ENCODE data around the gene RGPD8. TPM values are rescaled to one million over a fixed set of nuclear protein-coding genes. Genes with fewer than 3 reads are reported as not detected.
A peak's percentile ranks its signal among the peaks of the same experiment; 100 is the strongest.

The RGPD8 gene
- polyA plus RNA-seq, 1 of the 3 experiments (the other 2 are of a cell fraction) = 0.76 TPM

DNA sequence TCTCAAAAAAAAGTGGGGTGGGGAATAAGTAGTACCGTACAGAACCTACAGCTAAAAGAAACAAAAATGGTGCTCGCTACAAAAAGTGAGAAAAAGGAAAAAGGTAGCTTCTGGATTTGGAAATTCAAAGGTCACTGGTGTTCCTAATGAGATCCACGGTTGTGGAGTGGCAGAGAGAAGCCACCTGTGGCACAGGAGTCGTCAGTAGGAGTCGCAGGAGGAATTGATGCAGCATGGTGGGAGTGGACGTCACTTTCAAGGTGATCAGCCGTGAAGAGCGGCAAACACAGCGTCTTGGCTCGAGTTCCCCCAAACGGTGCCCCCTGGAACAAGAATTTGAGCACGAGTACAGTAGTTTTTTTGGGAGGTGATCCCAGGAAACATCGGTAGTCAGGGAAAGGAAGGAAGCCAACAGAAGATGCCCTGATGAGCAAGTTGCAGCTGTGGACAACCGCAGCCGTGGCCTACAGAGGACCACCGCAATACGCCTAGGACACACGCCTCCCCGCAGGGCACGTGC, 47.1 kb upstream of the RGPD8 start:
- Histone ChIP-seq H3K36me3 (replicated peaks in 1 of 2; ENCODE audit: control insufficient read depth in 1 of 2, insufficient read depth in 2 of 2, low read length in 1 of 2) (peaks cover 0 to under 1% of the 10 kb centered on the region in 2 experiments), H4K20me1 (ENCODE audit: insufficient read depth) (peaks cover 4% of the 10 kb centered on the region; the same call in 1 of the 2 replicates), H3K27me3 (ENCODE audit: insufficient read depth) (no peaks in the 10 kb centered on the region), H3K4me1 (ENCODE audit: control insufficient read depth in 1 of 2, insufficient read depth in 2 of 2, low read depth in 1 of 2, low read length in 1 of 2) (peaks cover 13 to 17% of the 10 kb centered on the region in 2 experiments; a peak in 3 of 4 replicates), H3K4me2 (peak overlapping the region; percentile 98), H3K9me3 (no peaks in the 10 kb centered on the region), H3K9me2 (no peaks in the 10 kb centered on the region), H3F3A (replicated peaks; ENCODE audit: insufficient read depth) (peaks cover 30% of the 10 kb centered on the region), H2AFZ (ENCODE audit: low read depth) (peak overlapping the region; percentile 91; the same call in 1 of the 2 replicates), H3K4me3 (ENCODE audit: low read depth in 2 of 2, low read length in 1 of 2) (peak overlapping the region; percentile 81 to 89), H3K9ac (peak overlapping the region; percentile 77; the same call in 1 of the 2 replicates), H3K27ac (ENCODE audit: low read depth in 2 of 2, low read length in 1 of 2) (peak overlapping the region; percentile 45 to 75; a peak in 2 of 4 replicates), H3K79me2 (ENCODE audit: insufficient read depth) (peaks cover 33% of the 10 kb centered on the region)
- ChIA-PET CTCF (interaction anchor here (0.6 to 3.3 kb wide), 28 partner anchors 9 to 575 kb away, joined by 3 to 22 read pairs (median 4); partner anchors contain the start of genes CHCHD5, POLR1B and ZC3H8), POLR2A (interaction anchor here (1.3 kb wide), 2 partner anchors 103 to 596 kb away, joined by 4 to 6 read pairs; no protein-coding TSS in a partner anchor)
- WGBS (ENCODE audit: low lambda C conversion rate) = 21% methylated on average over 15 of the region's 20 CpGs
- peak; percentile 58 for DNase-seq
- TF ChIP-seq, protein P1, sequence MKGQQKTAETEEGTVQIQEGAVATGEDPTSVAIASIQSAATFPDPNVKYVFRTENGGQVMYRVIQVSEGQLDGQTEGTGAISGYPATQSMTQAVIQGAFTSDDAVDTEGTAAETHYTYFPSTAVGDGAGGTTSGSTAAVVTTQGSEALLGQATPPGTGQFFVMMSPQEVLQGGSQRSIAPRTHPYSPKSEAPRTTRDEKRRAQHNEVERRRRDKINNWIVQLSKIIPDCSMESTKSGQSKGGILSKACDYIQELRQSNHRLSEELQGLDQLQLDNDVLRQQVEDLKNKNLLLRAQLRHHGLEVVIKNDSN (IDR thresholded peaks at IDR 0.05; ENCODE audit: borderline replicate concordance, low read depth) = no peak
- TF ChIP-seq, protein P2, sequence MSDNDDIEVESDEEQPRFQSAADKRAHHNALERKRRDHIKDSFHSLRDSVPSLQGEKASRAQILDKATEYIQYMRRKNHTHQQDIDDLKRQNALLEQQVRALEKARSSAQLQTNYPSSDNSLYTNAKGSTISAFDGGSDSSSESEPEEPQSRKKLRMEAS (IDR thresholded peaks at IDR 0.05; ENCODE audit: low read depth) = no peak
- TF ChIP-seq CHD2 (IDR thresholded peaks at IDR 0.05; ENCODE audit: low read length, partially characterized antibody) = no peak
- TF ChIP-seq YY1 (IDR thresholded peaks at IDR 0.05; ENCODE audit: low read depth) = no peak
- no peak for TF ChIP-seq FOXJ3 (CRISPR knock-in tag; IDR thresholded peaks at IDR 0.05)
- TF ChIP-seq POLR2AphosphoS5 (IDR thresholded peaks at IDR 0.05; ENCODE audit: low read depth, low read length) = no peak
- TF ChIP-seq, protein P3, sequence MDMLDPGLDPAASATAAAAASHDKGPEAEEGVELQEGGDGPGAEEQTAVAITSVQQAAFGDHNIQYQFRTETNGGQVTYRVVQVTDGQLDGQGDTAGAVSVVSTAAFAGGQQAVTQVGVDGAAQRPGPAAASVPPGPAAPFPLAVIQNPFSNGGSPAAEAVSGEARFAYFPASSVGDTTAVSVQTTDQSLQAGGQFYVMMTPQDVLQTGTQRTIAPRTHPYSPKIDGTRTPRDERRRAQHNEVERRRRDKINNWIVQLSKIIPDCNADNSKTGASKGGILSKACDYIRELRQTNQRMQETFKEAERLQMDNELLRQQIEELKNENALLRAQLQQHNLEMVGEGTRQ (IDR thresholded peaks at IDR 0.05; ENCODE audit: borderline replicate concordance, low read depth, low read length) = no peak
- TF ChIP-seq FOSL2 (IDR thresholded peaks at IDR 0.05; ENCODE audit: borderline replicate concordance, low read depth) = no peak
- TF ChIP-seq TAF1 (IDR thresholded peaks at IDR 0.05; ENCODE audit: borderline replicate concordance, low read depth, low read length) = no peak
- TF ChIP-seq, protein P4, sequence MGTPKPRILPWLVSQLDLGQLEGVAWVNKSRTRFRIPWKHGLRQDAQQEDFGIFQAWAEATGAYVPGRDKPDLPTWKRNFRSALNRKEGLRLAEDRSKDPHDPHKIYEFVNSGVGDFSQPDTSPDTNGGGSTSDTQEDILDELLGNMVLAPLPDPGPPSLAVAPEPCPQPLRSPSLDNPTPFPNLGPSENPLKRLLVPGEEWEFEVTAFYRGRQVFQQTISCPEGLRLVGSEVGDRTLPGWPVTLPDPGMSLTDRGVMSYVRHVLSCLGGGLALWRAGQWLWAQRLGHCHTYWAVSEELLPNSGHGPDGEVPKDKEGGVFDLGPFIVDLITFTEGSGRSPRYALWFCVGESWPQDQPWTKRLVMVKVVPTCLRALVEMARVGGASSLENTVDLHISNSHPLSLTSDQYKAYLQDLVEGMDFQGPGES (IDR thresholded peaks at IDR 0.05; ENCODE audit: low read depth, low read length) = no peak
- no peak for TF ChIP-seq RCOR1 (IDR thresholded peaks at IDR 0.05; ENCODE audit: low read length)

DNA sequence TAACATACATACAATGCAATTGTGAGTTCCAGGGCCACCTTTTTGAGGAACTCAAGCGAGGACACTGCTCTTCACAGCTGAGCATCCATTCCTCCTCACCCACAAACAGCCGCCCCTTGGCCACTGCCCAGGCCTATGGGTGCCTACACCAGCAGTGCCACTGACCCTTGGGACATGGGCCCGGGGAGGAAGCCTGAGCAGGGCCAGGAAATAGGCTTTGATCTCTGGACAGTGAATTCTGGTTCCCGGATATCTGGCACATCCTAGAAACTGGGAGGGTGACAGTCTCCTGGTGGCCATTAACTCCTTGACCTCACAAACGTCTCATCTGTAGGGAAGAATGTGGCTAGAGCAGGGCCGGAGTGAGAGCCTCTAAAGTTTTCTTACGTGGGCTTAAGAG, 43.0 kb upstream of the RGPD8 start:
- H3F3A ChIP-seq (replicated peaks; ENCODE audit: insufficient read depth) = peaks cover 11% of the 10 kb centered on the region
- H3K4me1 ChIP-seq (ENCODE audit: control insufficient read depth in 1 of 2, insufficient read depth in 2 of 2, low read depth in 1 of 2, low read length in 1 of 2) = peaks cover 0 to 5% of the 10 kb centered on the region in 2 experiments; a peak in 1 of 4 replicates
- no peak overlapping the region for H3K9ac ChIP-seq
- no peak overlapping the region for H3K4me3 ChIP-seq (ENCODE audit: low read depth in 2 of 2, low read length in 1 of 2)
- H3K79me2 ChIP-seq (ENCODE audit: insufficient read depth) = no peaks in the 10 kb centered on the region
- H3K9me3 ChIP-seq = no peaks in the 10 kb centered on the region
- CTCF ChIA-PET = interaction anchor here (1.5 kb wide), 1 partner anchor 101 kb away, joined by 3 read pairs; no protein-coding TSS in a partner anchor
- H3K36me3 ChIP-seq (replicated peaks in 1 of 2; ENCODE audit: control insufficient read depth in 1 of 2, insufficient read depth in 2 of 2, low read length in 1 of 2) = no peaks in the 10 kb centered on the region
- WGBS (ENCODE audit: low lambda C conversion rate) = 82% methylated on average over 6 of the region's 7 CpGs
- H3K27ac ChIP-seq (ENCODE audit: low read depth in 2 of 2, low read length in 1 of 2) = no peak overlapping the region
- no peak for DNase-seq
- POLR2A ChIA-PET = no interaction called here
- H4K20me1 ChIP-seq (ENCODE audit: insufficient read depth) = no peaks in the 10 kb centered on the region
- no peaks in the 10 kb centered on the region for H3K9me2 ChIP-seq
- no peaks in the 10 kb centered on the region for H3K27me3 ChIP-seq (ENCODE audit: insufficient read depth)
- no peak overlapping the region for H2AFZ ChIP-seq (ENCODE audit: low read depth)
- H3K4me2 ChIP-seq = no peak overlapping the region
- TF ChIP-seq TEAD4 (IDR thresholded peaks at IDR 0.05; ENCODE audit: borderline replicate concordance, insufficient read depth) (no peak), NFIC (IDR thresholded peaks at IDR 0.05; ENCODE audit: borderline replicate concordance) (no peak), YY1 (IDR thresholded peaks at IDR 0.05; ENCODE audit: low read depth) (no peak), ELF1 (IDR thresholded peaks at IDR 0.05) (no peak), JUND (IDR thresholded peaks at IDR 0.05) (no peak), MEF2A (IDR thresholded peaks at IDR 0.05; ENCODE audit: borderline replicate concordance, low read depth) (no peak), POLR2AphosphoS5 (IDR thresholded peaks at IDR 0.05; ENCODE audit: low read depth, low read length) (no peak)
- TF ChIP-seq, protein P3 (IDR thresholded peaks at IDR 0.05; ENCODE audit: borderline replicate concordance, low read depth, low read length) = no peak
- TF ChIP-seq, protein P5, sequence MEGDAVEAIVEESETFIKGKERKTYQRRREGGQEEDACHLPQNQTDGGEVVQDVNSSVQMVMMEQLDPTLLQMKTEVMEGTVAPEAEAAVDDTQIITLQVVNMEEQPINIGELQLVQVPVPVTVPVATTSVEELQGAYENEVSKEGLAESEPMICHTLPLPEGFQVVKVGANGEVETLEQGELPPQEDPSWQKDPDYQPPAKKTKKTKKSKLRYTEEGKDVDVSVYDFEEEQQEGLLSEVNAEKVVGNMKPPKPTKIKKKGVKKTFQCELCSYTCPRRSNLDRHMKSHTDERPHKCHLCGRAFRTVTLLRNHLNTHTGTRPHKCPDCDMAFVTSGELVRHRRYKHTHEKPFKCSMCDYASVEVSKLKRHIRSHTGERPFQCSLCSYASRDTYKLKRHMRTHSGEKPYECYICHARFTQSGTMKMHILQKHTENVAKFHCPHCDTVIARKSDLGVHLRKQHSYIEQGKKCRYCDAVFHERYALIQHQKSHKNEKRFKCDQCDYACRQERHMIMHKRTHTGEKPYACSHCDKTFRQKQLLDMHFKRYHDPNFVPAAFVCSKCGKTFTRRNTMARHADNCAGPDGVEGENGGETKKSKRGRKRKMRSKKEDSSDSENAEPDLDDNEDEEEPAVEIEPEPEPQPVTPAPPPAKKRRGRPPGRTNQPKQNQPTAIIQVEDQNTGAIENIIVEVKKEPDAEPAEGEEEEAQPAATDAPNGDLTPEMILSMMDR (IDR thresholded peaks at IDR 0.05) = no peak
- TF ChIP-seq, protein P4 (IDR thresholded peaks at IDR 0.05; ENCODE audit: low read depth, low read length) = no peak
